H1 (cell line): ENCODE measurements around the gene PMM2. TPM values are rescaled to one million over a fixed set of nuclear protein-coding genes. Genes with fewer than 3 reads are reported as not detected.
A peak's percentile ranks its signal among the peaks of the same experiment; 100 is the strongest.

ENCODE experiments used
- CTCF ChIA-PET: fragments of 300-600 bp; sonication (Branson Sonifier 250); formaldehyde crosslinking; loops from one replicate; lab custom pipeline; 2021; ENCODE audit not compliant: partially characterized antibody; lab: Charles Lee
- POLR2A ChIA-PET: fragments of 300-600 bp; sonication (Branson Sonifier 250); formaldehyde crosslinking; loops from one replicate; lab custom pipeline; 2021; ENCODE audit warnings: inconsistent platforms; ENCODE audit not compliant: partially characterized antibody; lab: Charles Lee
- DNase-seq, 2 experiments: peaks; one replicate each; pipeline versions ENCODE4 v3.0.0 to v3.0.0-alpha.2; 2010 to 2022; ENCODE audit warnings: low spot score in 2 of 2, low read depth in 1 of 2, mixed read lengths in 1 of 2
- FAIRE-seq: peaks from 2 replicates; lab custom pipeline; 2011; peaks lifted over from hg19 to GRCh38; lab: Jason Lieb, UNC
- H2AFZ ChIP-seq: 2 replicates; pipeline ENCODE4 v1.8.1; 2012; ENCODE audit warnings: low read length, inconsistent platforms
- H2AK5ac ChIP-seq: 2 replicates; pipeline ENCODE4 v1.6.1; 2013; ENCODE audit warnings: low read depth, low read length
- H2BK120ac ChIP-seq: replicated peaks from 2 replicates; pipeline ENCODE3; 2013; ENCODE audit warnings: low read depth, low read length, inconsistent platforms
- H2BK12ac ChIP-seq: 2 replicates; pipeline ENCODE4 v1.6.1; 2013; ENCODE audit warnings: low read depth, low read length
- H2BK15ac ChIP-seq: 2 replicates; pipeline ENCODE4 v1.6.1; 2013; ENCODE audit warnings: low read length
- H2BK20ac ChIP-seq: 2 replicates; pipeline ENCODE4 v1.6.1; 2013; ENCODE audit warnings: low read length
- H2BK5ac ChIP-seq: 2 replicates; pipeline ENCODE4 v1.6.1; 2013; ENCODE audit warnings: low read depth, low read length
- H3K14ac ChIP-seq: 2 replicates; pipeline ENCODE4 v1.6.1; 2013; ENCODE audit warnings: inconsistent platforms; ENCODE audit not compliant: insufficient read length
- H3K18ac ChIP-seq: 2 replicates; pipeline ENCODE4 v1.6.1; 2013; ENCODE audit warnings: low read length; ENCODE audit errors: extremely low read depth
- H3K23ac ChIP-seq: 2 replicates; pipeline ENCODE4 v1.6.1; 2013; ENCODE audit warnings: inconsistent platforms; ENCODE audit not compliant: insufficient read length
- H3K23me2 ChIP-seq: 2 replicates; pipeline ENCODE4 v1.6.1; 2013; ENCODE audit warnings: low read depth, low read length
- H3K27ac ChIP-seq: 2 replicates; pipeline ENCODE4 v1.6.1; 2011; ENCODE audit warnings: low read depth, low read length, inconsistent platforms
- H3K27me3 ChIP-seq, 4 experiments: replicated peaks in 1 of 4; 1 replicate in 1 of 4; 2 replicates in 3 of 4; pipeline versions ENCODE4 v1.6.1 to v1.8.1; 2011 to 2013; ENCODE audit warnings: low read length in 3 of 4, mild to moderate bottlenecking in 3 of 4, inconsistent platforms in 2 of 4, mixed read lengths in 2 of 4, moderate library complexity in 1 of 4; ENCODE audit not compliant: control insufficient read depth in 3 of 4, insufficient read depth in 3 of 4; ENCODE audit errors: extremely low read depth in 1 of 4
- H3K36me3 ChIP-seq, 4 experiments: 2 replicates each; pipeline versions ENCODE4 v1.6.1 to v1.8.1; 2011 to 2013; ENCODE audit warnings: mild to moderate bottlenecking in 4 of 4, low read length in 3 of 4, moderate library complexity in 2 of 4, control low read depth in 1 of 4, inconsistent platforms in 1 of 4; ENCODE audit not compliant: insufficient read depth in 4 of 4, control insufficient read depth in 2 of 4
- H3K4ac ChIP-seq: replicated peaks from 2 replicates; pipeline ENCODE3; 2013; ENCODE audit warnings: low read length, low read depth, mixed read lengths, inconsistent platforms; ENCODE audit not compliant: insufficient read length
- H3K4me1 ChIP-seq, 4 experiments: replicated peaks in 1 of 4; 1 replicate in 1 of 4; 2 replicates in 3 of 4; pipeline versions ENCODE4 v1.6.1 to v1.8.1; 2011 to 2013; ENCODE audit warnings: low read length in 3 of 4, inconsistent platforms in 2 of 4, mixed read lengths in 1 of 4; ENCODE audit not compliant: insufficient read depth in 4 of 4, control insufficient read depth in 3 of 4
- H3K4me2 ChIP-seq, 2 experiments: 2 replicates each; pipeline versions ENCODE4 v1.6.1 to v1.8.1; 2011 to 2013; ENCODE audit warnings: low read depth in 2 of 2, low read length in 2 of 2, control low read depth in 1 of 2, inconsistent platforms in 1 of 2, mild to moderate bottlenecking in 1 of 2; ENCODE audit not compliant: insufficient read depth in 1 of 2
- H3K4me3 ChIP-seq, 4 experiments: fragments of 200-600, 300-600 bp in 1 of 4; sonication (generic), shearing (Covaris generic), sonication (Bioruptor Twin) in 1 of 4; 2 replicates each; pipeline versions ENCODE4 v1.5.1 to v1.8.1; 2011 to 2016; ENCODE audit warnings: low read length in 4 of 4, low read depth in 3 of 4, control low read depth in 2 of 4, inconsistent platforms in 2 of 4, mild to moderate bottlenecking in 2 of 4, mixed read lengths in 1 of 4, moderate library complexity in 1 of 4; ENCODE audit not compliant: insufficient read depth in 2 of 4; ENCODE audit errors: extremely low read depth in 1 of 4
- H3K56ac ChIP-seq: replicated peaks from 2 replicates; pipeline ENCODE3; 2013; ENCODE audit warnings: low read depth, mild to moderate bottlenecking, mixed read lengths, low read length, inconsistent platforms; ENCODE audit not compliant: insufficient read length
- H3K79me1 ChIP-seq: 2 replicates; pipeline ENCODE4 v1.6.1; 2013; ENCODE audit warnings: low read depth, low read length, control low read depth
- H3K79me2 ChIP-seq, 2 experiments: 2 replicates each; pipeline versions ENCODE4 v1.6.1 to v1.8.1; 2012 to 2013; ENCODE audit warnings: low read length in 2 of 2, mild to moderate bottlenecking in 2 of 2, inconsistent platforms in 1 of 2; ENCODE audit not compliant: insufficient read depth in 2 of 2, control insufficient read depth in 1 of 2
- H3K9ac ChIP-seq, 4 experiments: replicated peaks in 1 of 4; 1 replicate in 1 of 4; 2 replicates in 3 of 4; pipeline versions ENCODE4 v1.6.1 to v1.8.1; 2011 to 2013; ENCODE audit warnings: low read depth in 3 of 4, low read length in 3 of 4, control low read depth in 2 of 4, mild to moderate bottlenecking in 2 of 4, moderate library complexity in 2 of 4, inconsistent platforms in 1 of 4; ENCODE audit errors: extremely low read depth in 1 of 4
- H3K9me3 ChIP-seq, 2 experiments: 2 replicates each; pipeline versions ENCODE4 v1.6.1 to v1.8.1; 2012 to 2013; ENCODE audit warnings: mild to moderate bottlenecking in 2 of 2, moderate library complexity in 2 of 2, control low read depth in 1 of 2, inconsistent platforms in 1 of 2, low read depth in 1 of 2, low read length in 1 of 2, mixed read lengths in 1 of 2; ENCODE audit not compliant: insufficient read depth in 2 of 2
- H4K20me1 ChIP-seq, 2 experiments: replicated peaks in 1 of 2; 2 replicates each; pipeline versions ENCODE3 to v1.8.1; 2011 to 2013; ENCODE audit warnings: inconsistent platforms in 2 of 2, low read length in 2 of 2, mild to moderate bottlenecking in 1 of 2; ENCODE audit not compliant: insufficient read depth in 2 of 2, control insufficient read depth in 1 of 2
- H4K5ac ChIP-seq: 2 replicates; pipeline ENCODE4 v1.6.1; 2013; ENCODE audit warnings: low read length, low read depth, mixed read lengths, inconsistent platforms; ENCODE audit not compliant: insufficient read length
- H4K8ac ChIP-seq: 2 replicates; pipeline ENCODE4 v1.8.0; 2013; ENCODE audit warnings: mild to moderate bottlenecking, moderate library complexity, low read length, inconsistent platforms; ENCODE audit not compliant: insufficient read depth; ENCODE audit errors: extremely low read depth
- H4K91ac ChIP-seq: replicated peaks from 2 replicates; pipeline ENCODE3; 2013; ENCODE audit warnings: low read length, mixed read lengths, inconsistent platforms; ENCODE audit not compliant: insufficient read length
- CTBP2 ChIP-seq: IDR thresholded peaks from 2 replicates; pipeline ENCODE4 v1.7.0; 2011; ENCODE audit warnings: borderline replicate concordance, mild to moderate bottlenecking, moderate library complexity, mixed read lengths, low read length; ENCODE audit not compliant: insufficient read depth, insufficient read length
- GABPA ChIP-seq: IDR thresholded peaks from 2 replicates; pipeline ENCODE4 v1.6.1; 2011; ENCODE audit warnings: mild to moderate bottlenecking, low read length, moderate library complexity, borderline replicate concordance; ENCODE audit not compliant: insufficient read depth
- MAX ChIP-seq: IDR thresholded peaks from 2 replicates; pipeline ENCODE4 v1.6.1; 2012; ENCODE audit warnings: inconsistent platforms
- PHF8 ChIP-seq: fragments of 200-600 bp; sonication (generic); conservative IDR thresholded peaks from 2 replicates; pipeline ENCODE4 v1.7.1; 2012; ENCODE audit warnings: low read depth, mild to moderate bottlenecking, inconsistent platforms, low read length, moderate library complexity
- SUZ12 ChIP-seq: fragments of 200-600 bp; sonication (generic); IDR thresholded peaks from 2 replicates; pipeline ENCODE4 v1.6.1; 2012; ENCODE audit warnings: mild to moderate bottlenecking, inconsistent platforms, low read length, moderate library complexity, mixed read lengths
- TAF1 ChIP-seq: IDR thresholded peaks from 2 replicates; pipeline ENCODE4 v1.6.1; 2011; ENCODE audit warnings: mild to moderate bottlenecking, low read depth, low read length
- TAF7 ChIP-seq: optimal IDR thresholded peaks from 2 replicates; pipeline ENCODE3; 2011; ENCODE audit warnings: low read depth, mild to moderate bottlenecking, inconsistent platforms, low read length, moderate library complexity, borderline replicate concordance
- WGBS, 2 experiments: shearing (Covaris generic) in 1 of 2; methylation state at CpG; one replicate each; pipeline versions ENCODE4 v1.1.6 to v1.1.7; 2013 to 2015; ENCODE audit warnings: low lambda C conversion rate in 2 of 2, mixed read lengths in 2 of 2, inconsistent platforms in 1 of 2, low coverage in 1 of 2, missing lambda C conversion rate in 1 of 2; ENCODE audit not compliant: insufficient replicate concordance in 2 of 2, insufficient coverage in 1 of 2, insufficient read length in 1 of 2; ENCODE audit errors: extremely low coverage in 1 of 2, missing lambda C conversion rate in 1 of 2; 5-methylcytosine and 5-hydroxymethylcytosine counted together
- polyA plus RNA-seq, 7 experiments: library from polyadenylated mRNA; depleted of rRNA in 3 of 7; stranded (reverse) in 5 of 7; unstranded in 2 of 7; fragments of >200 nt in 5 of 7; fragments of 200-250 nt in 2 of 7; gene quantifications; 1 replicate in 5 of 7; 2 replicates in 1 of 7; 4 replicates in 1 of 7; pipeline versions ENCODE4 v1.2.1 to v1.2.3, GENCODE V29; 2011 to 2013; ENCODE audit warnings: missing spikeins in 2 of 7, mixed read lengths in 2 of 7
- total RNA-seq: library from RNA; stranded (reverse); fragmentation: NEBNext Ultra II Directional; extraction: Animal tissue kit (Norgen Biotek cat#: 25700); gene quantifications from 2 replicates; pipeline ENCODE4 v1.2.1, GENCODE V29; 2021

Gene PMM2
- total and polyA plus RNA-seq, 2 of the 8 experiments (the other 6 are each of a cell fraction or from before 2014, with no cell fraction given), result 26.2 to 49.4 TPM

GRCh38 chr16:8861563-8862308 lies 64.1 kb downstream of the PMM2 start:
- Histone ChIP-seq H3K27me3 (no peaks in the 10 kb centered on the region), H3K36me3 (peaks cover 11 to 46% (median 20%) of the 10 kb centered on the region in 4 experiments), H4K20me1 (peaks cover 41 to 56% of the 10 kb centered on the region in 2 experiments), H3K14ac (no peak overlapping the region), H2BK20ac (no peak overlapping the region), H3K4ac (peak overlapping the region; percentile 8), H3K4me1 (peaks cover 22 to 47% (median 32%) of the 10 kb centered on the region in 4 experiments), H2AFZ (no peak overlapping the region), H3K79me2 (peaks cover 51 to 83% of the 10 kb centered on the region in 2 experiments), H3K27ac (no peak overlapping the region), H3K23me2 (peaks cover 6% of the 10 kb centered on the region), H2BK120ac (no peak overlapping the region), H2BK5ac (0 out of 2 replicates have a peak overlapping the region, but pooled peaks have one; percentile 2), H2AK5ac (no peak overlapping the region), H4K5ac (no peak overlapping the region), H3K9me3 (no peaks in the 10 kb centered on the region), H3K79me1 (peaks cover 41% of the 10 kb centered on the region), H4K8ac (no peak overlapping the region; the same call in 1 of the 2 replicates), H3K4me3 (no peak overlapping the region), H3K56ac (no peak overlapping the region), H3K9ac (no peak overlapping the region), H4K91ac (no peak overlapping the region), H3K18ac (no peak overlapping the region), H2BK15ac (no peak overlapping the region), H3K23ac (no peak overlapping the region), H3K4me2 (no peak overlapping the region), H2BK12ac (no peak overlapping the region)
- ChIA-PET POLR2A (interaction anchor here (24.4 to 29.1 kb wide), 2 partner anchors 4 to 12 kb away, joined by 456 read pairs; partner anchors contain the start of genes CARHSP1 and LITAFD), CTCF (interaction anchor here (0.6 to 4.6 kb wide), 4 partner anchors 12 to 1668 kb away, joined by 3 to 25 read pairs (median 12); no protein-coding TSS in a partner anchor)
- TF ChIP-seq SUZ12, result no peak
- TF ChIP-seq PHF8, result no peak
- no peak for TF ChIP-seq GABPA
- no peak for TF ChIP-seq MAX
- TF ChIP-seq TAF1, result no peak
- no peak for TF ChIP-seq TAF7
- no peak for TF ChIP-seq CTBP2
- 86% methylated on average over 12 of the region's 14 CpGs; no CpG with 5 or more reads in 1 of the 2 experiments for WGBS, 2 experiments
- DNase-seq, result no peak
- FAIRE-seq, result no peak
